GM19351 (cell line): Measurements from ENCODE around the gene MICOS13.
A peak's percentile ranks its signal among the peaks of the same experiment; 100 is the strongest.
"Not testable (repeated sequence)": the region's sequence is repeated elsewhere in the genome, so short reads cannot be mapped to it uniquely, and the experiment has no call there.

ENCODE experiments used
- ATAC-seq: cut with Tn5 transposase; IDR thresholded peaks from one replicate; pipeline ENCODE4 v1.9.1; 2021; ENCODE audit warnings: mild to moderate bottlenecking, moderate library complexity; ENCODE audit not compliant: unreplicated experiment

The MICOS13 gene

DNA sequence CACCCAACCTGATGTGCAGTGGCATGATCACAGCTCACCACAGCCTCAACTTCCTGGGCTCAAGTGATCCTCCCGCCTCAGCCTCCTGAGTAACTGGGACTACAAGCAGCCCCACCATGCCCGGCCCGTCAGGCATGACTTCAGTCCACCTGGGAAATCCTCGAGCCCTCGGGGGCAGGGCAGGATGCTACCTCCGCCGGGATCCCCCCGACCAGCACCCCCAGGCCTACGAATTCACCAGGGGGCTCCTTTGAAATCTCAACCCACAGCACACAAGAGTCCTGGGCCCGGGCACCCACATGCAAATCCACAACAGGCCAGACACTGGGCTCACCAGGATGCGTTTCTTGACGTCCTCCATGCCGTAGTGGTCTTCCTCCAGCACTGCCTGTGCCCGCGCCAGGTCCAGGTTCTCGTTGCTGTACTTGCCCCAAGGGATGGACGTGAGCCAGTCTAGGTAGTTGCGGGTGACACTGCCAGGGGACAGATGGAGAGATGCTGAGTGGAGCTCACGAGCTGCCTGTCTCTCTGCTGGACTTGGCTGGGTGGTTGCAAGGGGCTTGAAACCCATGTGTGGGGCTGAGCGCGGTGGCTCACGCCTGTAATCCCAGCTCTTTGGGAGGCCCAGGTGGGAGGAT is 20.3 kb upstream of the MICOS13 start:
- no peak for ATAC-seq

DNA sequence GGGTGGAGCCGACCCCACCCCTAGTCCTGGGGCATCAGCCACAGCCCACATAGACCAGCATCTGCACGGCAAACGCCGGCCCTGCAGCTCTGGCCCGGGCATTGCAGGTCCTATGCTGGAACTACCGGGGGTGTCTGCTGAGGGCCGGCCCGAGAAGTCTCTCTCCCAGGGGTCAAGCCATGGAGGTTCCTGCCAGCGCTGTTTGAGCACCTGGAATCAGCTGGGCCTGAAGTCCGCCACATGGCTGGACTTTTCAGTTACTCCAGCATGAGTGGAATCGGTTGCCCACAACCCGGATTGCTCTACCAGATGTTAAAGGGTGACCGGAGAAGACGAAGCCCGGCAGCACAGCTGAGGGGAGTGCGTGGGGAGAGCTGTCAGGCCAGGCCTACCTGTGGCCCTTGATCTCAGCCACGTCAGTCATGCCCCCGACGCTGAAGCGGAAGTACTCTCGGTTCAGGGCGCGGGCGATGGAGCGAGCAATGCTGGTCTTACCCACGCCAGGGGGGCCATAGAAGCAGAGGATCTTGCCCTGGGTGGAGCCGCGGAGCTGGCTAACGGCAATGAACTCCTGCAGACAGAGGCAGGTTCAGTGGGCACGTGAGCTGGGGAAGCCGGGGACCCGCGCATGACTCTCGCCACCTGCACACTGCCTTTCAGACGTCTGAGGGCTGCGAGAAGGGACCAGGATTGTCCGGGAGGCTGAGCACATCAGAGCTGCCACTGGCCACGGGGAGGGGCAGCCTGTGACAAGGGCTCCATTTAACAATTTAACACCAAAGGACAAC is 18.5 kb upstream of the MICOS13 start:
- ATAC-seq, result no peak

DNA sequence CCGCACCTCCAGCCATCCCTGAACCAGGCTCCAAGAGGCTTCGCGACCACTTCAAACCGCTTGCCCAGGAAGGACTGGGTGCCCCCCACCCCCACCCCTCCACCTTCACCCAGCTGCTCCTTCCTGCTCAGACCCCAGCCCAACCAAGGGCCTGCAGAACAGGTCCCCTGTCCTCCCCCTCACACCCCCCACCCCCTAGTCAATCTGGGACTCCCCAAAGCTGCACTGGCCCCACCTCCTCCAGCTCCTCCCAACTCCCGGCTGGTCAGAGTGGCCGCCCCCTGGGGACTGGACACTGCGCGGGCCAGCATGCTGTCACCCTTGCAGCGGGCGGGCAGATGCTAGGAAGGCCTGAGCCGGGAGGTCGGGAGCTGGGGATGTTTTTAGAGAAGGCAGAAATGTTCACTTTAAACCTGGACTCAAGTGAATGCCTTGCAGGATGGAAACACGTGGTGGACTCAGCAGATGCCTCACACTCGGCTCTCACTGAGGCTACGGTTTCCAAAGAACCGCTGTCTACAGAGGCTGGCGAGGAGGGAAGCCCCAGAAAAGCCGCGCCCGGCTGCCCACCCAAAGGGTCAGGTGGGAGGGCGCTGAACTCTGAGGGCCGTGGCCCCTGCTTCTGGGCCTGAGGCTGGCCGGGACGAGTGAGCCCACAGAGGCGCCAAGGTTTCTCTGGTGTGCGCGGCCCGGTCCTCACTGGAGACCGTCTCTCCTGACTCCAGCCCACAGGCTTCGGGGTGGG is 17.7 kb upstream of the MICOS13 start:
- no peak for ATAC-seq

DNA sequence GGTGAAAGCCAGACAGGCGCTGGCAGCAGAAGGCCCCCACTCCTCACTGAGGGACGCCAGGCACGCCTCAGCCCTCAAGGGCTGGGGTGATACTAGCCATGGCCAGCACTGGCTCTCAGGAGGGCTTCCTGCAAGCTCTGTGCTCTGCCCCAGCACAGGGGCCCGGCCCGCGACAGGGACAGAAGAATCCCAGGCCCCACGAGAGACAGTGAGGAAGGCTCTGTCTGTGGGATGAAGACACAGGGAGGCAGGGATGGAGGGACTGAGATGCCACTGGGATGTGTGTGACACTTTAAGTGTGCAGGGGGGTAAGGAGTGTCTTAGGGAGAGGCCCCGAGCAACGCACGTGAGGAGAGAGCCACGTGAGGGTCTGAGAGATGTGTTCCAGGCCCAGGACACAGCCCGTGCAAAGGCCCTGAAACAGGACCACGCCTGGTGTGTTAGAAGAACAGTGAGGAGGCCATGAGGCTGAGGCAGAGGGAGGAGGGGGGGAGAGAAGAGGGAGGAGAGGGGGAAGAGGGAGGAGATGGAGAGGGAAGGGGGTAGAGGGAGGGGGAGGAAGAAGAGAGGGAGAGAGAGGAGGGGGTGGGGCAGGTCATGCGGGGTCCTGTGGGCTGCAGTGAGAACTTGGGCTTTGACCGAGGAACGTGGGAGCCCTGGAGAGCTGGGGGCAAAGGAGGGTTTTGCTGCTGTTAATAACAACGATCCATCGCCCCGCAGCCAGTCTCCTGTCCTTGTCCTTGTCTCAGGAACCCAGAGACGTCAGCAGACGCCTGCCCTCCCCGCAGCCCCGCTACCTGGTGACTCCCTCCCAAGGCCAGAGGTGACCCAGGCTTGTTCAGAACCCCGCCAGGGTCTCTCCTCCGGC is 16.9 kb upstream of the MICOS13 start:
- no peak for ATAC-seq

DNA sequence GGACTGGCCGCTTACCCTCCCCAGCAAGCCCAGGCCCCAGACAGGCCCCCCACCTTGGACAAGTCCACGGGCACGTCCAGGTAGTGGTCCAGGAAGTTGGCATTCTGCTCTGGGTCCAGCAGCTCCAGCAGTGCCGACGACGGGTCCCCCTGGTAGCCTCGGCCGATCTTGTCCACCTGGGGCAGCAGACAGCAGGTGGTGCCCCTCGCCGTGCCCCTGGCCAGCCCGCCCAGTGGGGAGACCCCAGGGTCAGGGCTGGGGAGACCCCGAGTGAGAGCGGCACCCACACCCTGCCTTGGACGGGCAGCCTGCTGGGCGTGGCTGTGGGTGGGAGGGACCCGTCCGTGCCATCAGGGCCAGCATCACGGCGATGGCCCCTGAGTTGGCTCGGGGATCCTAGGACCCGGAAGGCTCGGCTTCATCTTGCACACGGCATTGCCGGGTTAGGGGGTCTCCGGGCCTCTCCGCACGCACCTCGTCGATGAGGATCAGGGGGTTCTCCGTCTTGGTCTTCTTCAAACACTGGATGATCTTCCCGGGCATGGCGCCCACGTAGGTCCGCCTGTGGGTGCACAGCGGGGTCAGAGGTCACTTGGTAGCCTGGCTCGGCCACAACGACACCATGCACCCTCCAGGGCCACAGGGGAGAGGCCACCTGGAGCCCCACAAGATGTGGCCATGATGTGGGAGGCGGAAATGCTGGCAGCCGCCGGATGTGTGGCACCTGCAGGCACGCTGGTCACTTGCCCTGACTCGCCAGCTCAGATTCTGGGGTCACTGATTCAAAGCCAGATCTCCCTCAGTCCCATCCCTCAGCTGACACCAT is 16.1 kb upstream of the MICOS13 start:
- ATAC-seq, result no peak

DNA sequence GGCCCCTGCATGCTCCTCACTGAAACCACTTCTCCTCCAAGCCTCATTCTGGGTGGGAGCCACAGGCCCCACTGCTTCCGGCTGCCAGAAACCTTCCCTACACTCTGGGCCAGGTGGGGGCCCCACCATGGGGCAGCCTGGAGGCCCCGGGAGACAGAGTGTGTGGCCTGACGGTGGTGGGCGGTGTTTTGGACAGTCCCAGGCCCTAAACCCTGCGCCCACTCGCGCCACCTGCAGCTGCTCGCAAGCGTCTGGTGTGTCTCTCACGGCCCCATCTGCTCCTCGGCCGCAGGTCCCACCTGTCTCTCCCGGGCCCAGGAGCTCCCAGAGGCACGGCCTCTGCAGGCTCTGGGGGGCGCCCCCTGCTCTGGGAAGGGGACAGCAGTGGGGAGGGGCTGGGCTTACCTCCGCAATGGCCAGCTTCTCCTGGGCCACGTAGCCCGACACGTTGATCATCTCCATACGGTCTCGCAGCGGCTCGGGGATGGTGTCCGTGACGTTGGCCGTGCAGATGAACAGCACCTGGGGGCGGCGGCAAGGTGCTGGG is 15.4 kb upstream of the MICOS13 start:
- ATAC-seq, result no peak

DNA sequence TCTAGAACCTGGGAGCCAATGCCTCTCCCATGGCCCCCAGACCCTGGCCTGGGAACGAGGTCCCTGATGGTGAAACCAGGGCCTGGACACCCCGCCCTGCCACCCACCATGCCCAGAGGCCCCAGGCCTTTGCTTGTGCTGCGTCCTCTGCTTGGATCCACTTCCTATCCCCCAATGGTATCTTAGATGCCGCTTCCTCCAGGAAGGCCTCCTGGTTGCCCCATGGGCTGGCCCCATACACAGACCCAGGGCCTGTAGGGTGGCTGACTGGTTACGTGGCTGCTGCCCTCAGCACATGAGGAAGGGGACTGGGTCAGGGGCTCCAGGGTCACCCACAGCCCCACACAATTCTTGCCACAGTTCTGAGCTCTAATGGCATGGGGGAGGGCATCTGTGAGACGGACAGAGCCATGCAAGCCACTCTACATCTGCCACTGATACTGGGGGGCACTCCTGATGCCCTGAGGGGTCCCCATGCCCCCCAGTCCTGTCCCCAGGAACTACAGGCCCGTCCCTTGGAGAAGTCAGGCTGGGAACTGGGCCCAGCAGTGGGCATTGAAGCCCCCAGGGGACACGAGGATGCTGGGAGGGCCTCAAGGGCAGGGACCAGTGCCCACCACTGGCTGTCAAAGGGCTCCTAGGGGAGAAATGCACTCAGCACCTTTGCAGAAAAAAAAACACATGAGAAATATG is 14.8 kb upstream of the MICOS13 start:
- ATAC-seq, result no peak

DNA sequence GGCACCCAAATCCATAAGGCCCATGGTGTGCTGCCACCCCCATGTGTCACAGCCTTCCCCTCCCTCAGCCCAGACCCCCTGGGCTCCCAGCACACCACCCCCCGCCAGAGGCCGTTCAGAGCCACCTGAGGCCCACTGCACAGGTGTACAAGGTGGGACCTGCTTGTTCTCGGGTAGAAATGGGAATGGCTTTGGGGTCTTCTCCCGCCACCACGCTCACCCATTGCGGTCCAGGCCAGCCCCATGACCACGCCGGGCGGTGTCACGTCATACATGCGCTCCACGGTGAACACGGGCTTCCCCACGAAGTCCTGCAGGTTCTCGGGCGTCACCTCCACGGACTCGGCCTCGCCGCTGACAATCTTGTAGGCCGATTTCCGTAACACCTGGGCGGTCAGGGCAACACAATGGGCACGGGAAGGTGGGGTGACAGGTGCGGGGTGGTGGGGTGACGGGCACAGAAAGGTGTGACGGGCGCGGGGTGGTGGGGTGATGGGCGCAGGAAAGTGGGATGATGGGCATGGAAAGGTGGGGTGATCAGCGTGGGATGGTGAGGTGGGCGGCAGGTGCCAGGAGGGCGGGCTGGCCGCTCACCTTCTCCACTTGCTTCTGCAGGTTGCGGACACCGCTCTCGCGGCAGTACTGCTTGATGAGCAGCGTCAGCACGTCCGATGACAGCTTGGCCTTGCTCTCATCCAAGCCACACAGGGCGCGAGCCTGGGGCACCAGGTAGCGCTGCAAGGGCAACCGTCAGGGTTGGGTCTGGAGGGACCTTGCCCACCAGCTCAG is 14.0 kb upstream of the MICOS13 start:
- no peak for ATAC-seq

DNA sequence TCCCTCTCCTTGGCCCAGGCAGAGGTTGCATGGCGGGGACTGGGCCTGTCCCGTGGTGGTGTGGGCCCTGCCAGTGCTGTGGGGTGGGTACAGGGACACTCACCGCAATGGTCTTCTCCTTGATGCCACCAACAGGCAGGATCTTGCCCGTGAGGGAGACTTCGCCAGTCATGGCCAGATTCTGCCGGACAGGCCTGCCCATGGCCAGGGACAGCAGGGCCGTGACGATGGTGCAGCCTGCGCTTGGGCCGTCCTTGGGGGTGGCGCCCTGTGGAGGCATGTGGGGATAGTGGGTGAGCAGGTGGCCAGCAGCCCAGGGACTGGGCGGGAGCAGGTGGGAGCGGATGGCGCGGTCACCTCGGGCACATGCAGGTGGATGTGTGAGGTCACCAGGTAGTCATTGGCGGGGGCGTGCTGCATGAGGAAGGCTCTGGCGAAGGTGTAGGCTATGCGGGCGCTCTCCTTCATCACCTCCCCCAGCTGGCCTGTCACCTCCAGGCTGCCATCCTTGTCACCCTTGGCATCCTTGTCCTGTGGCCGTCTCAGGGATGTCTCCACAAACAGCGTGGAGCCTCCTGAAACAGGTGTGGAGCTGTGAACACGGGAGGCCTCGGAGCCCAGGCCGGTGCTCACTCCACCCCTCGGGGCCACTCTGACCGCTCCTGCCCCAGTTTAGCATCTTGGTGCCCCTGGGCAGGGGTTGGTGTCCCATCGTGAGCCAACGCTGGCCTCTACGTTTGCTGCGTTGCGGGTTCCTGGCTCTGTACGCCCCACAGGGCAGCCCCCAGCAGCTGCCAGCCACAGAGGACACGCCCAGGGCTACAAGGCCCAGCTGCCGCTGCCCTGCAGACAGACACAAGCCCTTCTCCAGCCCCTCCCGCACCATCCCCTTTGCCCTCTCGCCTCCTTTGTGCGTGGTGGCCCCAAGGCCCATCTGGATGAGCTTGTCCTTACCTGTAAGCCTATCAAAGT is 13.2 kb upstream of the MICOS13 start:
- ATAC-seq, result no peak

DNA sequence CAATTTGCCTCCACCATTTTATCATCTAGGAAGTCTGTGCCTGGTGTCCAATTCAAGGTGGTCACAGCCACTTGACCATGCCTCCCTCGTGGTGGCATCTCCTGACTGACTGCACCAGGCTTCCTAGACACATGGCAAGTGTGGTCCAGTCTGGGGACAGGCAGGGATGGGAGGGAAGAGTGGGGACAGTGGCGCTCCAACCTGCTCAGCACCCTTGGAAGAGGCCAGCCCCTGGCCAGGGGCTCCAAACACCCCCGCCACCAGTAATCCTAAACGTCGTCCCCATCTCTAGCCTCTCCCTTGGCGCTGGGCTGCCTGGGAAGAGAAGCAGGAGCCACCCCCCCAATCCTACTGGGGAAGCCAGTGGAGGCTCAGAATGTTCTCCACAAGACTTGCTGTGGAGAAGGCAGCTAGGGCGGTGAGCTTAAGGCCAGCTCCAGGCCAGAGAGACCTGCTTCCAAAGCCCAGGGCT is 12.4 kb upstream of the MICOS13 start:
- ATAC-seq, result no peak

DNA sequence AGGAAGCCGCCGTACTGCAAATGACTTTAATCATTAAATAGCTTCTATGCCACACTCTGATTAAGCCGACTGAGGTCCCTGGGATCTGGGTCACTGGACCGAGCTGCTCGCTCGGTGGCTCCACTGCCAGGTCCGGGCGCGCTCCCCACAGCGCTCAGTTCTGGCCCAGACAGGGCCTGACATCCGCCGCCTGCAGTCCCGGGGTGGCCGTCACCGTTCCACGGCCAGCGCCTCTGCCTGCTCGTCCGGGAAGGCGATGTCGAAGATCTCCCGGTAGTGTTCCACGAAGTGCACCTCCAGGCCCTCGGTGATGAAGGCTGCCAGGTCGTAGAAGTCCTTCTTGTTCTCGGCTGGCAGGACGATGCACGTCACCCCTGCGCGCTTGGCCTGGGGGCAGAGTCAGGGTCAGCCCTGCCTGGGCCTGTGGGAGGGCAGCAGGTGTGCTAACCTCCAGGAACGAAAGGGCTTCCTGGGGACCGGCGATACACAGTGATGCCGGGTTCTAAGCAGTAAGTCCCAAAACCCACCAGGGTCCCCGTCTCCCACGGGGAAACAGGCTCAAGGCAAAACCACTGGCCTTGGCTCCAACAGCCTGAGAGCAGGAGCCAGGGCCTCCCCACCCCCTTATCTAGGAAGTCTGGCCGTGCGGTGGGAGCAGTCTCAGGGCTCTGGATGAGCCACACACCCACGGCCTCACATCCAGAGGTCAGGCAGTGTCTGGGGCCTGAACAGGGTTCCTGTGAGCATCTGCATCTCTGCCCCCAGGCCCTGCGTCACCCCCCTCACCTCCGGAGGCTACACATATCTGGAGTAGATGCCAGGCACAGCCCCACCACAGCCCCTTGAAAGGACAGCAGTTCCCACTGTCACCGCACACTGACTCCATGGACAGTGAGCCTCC is 11.8 kb upstream of the MICOS13 start:
- no peak for ATAC-seq

DNA sequence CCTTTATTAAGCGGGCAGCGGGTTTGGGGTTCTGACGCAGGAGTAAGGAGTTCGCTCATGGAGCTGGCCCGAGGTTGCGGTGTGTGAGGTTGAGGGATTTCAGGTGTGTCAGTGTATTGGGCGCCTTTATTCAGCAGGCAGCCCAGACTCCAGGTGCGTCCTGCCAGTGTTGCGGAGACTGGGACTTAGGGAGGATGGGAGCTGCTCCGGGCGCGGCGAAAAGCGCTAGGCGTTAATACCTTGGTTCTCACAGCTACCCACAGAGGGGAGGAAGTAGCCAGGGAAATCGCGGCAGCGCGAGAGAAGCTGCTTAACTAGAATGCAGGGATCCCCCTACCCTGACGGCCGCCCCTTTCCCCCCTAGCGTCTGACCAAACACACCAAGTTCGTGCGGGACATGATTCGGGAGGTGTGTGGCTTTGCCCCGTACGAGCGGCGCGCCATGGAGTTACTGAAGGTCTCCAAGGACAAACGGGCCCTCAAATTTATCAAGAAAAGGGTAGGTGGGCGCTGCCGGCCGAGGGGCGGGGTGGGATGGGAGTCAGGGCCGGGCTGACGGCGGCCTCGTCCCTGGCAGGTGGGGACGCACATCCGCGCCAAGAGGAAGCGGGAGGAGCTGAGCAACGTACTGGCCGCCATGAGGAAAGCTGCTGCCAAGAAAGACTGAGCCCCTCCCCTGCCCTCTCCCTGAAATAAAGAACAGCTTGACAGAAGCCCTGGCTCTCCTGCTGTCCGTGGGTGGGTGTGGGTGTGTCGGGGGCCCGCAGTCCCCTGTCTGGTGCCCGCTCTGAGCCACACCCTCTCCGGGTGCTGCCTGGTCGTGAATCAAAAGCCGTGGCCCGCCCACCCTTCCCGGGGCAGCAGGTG is 10.9 kb upstream of the MICOS13 start:
- ATAC-seq, result no peak

DNA sequence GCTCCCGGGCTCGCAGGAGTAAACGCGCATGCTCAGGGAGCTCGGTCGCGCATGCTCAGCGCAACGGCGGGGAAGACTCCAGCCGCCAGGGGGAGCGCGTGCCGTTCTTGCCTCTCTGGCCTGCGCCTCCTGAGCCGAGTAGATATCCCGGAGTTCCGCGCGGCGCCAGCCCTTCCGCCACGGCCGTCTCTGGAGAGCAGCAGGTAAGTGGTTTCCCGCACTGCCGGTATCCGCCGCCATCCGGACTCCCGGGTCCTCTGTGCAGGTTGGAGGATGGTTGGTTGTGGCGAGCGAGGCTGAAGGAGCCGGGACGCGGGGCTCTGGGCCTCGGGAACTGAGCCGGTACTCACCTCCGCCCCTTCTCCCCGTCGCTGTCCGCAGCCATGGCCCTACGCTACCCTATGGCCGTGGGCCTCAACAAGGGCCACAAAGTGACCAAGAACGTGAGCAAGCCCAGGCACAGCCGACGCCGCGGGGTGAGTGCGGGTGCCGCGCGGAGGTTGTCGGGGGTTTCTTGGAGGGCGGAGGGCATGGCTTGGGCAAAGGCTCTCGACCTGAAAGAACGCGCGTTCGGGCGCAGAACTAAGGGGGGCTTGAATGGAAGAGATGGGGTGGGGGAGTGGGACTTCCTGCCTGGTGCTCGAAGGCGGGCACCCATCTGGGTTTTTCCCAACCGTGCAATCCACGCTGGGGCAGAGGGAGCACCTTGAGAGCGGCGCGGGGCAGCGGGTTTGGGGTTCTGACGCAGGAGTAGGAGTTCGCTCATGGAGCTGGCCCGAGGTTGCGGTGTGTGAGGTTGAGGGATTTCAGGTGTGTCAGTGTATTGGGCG is 10.0 kb upstream of the MICOS13 start, which contains the start of gene RPL36:
Gene RPL36 (plus strand): TSS at position 171 of the 830 bp plus-strand sequence. CDS start 213 bp downstream, at position 384.
- peak; percentile 37 for ATAC-seq

DNA sequence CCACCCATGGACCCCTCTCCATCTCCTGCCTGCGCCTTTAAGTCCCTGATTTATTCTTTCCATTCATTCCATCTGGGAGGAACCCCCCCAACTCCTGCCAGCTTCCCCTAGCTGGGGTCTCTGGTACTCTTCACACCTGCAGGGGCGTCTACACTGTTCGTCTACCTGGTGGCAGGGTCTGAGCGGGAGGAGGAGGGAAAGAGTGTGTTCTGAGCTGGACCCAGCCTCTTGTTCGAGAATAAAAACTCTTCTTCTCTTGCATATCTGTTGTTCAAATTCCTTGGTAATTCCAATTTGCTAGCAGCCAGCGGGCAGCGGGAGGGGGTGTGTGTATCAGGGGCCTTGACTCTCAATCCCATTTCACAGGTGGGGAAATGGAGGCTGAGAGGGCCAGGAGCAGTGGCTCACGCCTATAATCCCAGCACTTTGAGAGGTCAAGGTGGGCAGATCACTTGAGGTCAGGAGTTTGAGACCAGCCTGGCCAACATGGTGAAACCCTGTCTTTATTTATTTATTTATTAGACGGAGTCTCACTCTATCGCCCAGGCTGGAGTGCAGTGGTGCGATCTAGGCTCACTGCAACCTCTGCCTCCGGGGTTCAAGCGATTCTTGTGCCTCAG is 8.1 kb upstream of the MICOS13 start:
- not testable (repeated sequence) for ATAC-seq
